Panc1 (cell line): ENCODE results near the gene ADGRG7.

Source experiments
- POLR2AphosphoS5 ChIP-seq: IDR thresholded peaks from 2 replicates; pipeline ENCODE4 v1.6.1; 2012; ENCODE audit warnings: mild to moderate bottlenecking, low read depth, low read length, moderate library complexity
- SIN3A ChIP-seq: IDR thresholded peaks from 2 replicates; pipeline ENCODE4 v1.6.1; 2012; ENCODE audit warnings: low read depth, mild to moderate bottlenecking, low read length, moderate library complexity, borderline replicate concordance; ENCODE audit not compliant: insufficient read depth
- TCF7L2 ChIP-seq: IDR thresholded peaks from 2 replicates; pipeline ENCODE4 v1.6.1; 2011; ENCODE audit warnings: mild to moderate bottlenecking, low read depth, low read length, inconsistent platforms
- TF ChIP-seq, protein P1 (sequence below): fragments of 450-650 bp; IDR thresholded peaks from 2 replicates; pipeline ENCODE4 v1.5.1; 2017; ENCODE audit warnings: mild to moderate bottlenecking
- TF ChIP-seq, protein P2 (sequence below), 2 experiments: IDR thresholded peaks; 2 replicates each; pipeline ENCODE4 v1.6.1; 2011 to 2012; ENCODE audit warnings: low read depth in 2 of 2, control low read depth in 1 of 2, low read length in 1 of 2, mild to moderate bottlenecking in 1 of 2, moderate library complexity in 1 of 2; ENCODE audit not compliant: insufficient read depth in 1 of 2

DNA sequence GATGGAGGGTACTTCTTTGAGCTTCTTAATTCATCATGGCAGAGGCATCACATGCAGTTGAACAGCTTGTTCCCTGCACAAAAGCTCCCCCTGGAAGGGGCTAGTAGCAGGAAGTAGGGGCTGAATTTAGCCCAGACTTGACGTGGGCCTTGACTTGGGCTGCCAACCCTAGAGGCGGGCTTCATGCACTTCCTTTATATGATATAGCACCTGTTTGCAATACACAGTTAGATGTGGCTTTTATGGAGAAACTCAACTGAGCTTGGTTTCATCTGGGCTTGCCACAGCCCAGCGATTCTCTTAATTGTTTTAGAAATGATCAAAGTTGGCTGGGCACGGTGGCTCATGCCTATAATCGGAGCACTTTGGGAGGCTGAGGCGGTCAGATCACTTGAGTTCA lies 33.7 kb upstream of the ADGRG7 start:
- TF ChIP-seq, protein P1, sequence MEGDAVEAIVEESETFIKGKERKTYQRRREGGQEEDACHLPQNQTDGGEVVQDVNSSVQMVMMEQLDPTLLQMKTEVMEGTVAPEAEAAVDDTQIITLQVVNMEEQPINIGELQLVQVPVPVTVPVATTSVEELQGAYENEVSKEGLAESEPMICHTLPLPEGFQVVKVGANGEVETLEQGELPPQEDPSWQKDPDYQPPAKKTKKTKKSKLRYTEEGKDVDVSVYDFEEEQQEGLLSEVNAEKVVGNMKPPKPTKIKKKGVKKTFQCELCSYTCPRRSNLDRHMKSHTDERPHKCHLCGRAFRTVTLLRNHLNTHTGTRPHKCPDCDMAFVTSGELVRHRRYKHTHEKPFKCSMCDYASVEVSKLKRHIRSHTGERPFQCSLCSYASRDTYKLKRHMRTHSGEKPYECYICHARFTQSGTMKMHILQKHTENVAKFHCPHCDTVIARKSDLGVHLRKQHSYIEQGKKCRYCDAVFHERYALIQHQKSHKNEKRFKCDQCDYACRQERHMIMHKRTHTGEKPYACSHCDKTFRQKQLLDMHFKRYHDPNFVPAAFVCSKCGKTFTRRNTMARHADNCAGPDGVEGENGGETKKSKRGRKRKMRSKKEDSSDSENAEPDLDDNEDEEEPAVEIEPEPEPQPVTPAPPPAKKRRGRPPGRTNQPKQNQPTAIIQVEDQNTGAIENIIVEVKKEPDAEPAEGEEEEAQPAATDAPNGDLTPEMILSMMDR, result no peak
- no peak for TF ChIP-seq POLR2AphosphoS5
- TF ChIP-seq, protein P2, sequence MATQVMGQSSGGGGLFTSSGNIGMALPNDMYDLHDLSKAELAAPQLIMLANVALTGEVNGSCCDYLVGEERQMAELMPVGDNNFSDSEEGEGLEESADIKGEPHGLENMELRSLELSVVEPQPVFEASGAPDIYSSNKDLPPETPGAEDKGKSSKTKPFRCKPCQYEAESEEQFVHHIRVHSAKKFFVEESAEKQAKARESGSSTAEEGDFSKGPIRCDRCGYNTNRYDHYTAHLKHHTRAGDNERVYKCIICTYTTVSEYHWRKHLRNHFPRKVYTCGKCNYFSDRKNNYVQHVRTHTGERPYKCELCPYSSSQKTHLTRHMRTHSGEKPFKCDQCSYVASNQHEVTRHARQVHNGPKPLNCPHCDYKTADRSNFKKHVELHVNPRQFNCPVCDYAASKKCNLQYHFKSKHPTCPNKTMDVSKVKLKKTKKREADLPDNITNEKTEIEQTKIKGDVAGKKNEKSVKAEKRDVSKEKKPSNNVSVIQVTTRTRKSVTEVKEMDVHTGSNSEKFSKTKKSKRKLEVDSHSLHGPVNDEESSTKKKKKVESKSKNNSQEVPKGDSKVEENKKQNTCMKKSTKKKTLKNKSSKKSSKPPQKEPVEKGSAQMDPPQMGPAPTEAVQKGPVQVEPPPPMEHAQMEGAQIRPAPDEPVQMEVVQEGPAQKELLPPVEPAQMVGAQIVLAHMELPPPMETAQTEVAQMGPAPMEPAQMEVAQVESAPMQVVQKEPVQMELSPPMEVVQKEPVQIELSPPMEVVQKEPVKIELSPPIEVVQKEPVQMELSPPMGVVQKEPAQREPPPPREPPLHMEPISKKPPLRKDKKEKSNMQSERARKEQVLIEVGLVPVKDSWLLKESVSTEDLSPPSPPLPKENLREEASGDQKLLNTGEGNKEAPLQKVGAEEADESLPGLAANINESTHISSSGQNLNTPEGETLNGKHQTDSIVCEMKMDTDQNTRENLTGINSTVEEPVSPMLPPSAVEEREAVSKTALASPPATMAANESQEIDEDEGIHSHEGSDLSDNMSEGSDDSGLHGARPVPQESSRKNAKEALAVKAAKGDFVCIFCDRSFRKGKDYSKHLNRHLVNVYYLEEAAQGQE (IDR thresholded peaks at IDR 0.05; ENCODE audit: insufficient read depth in 1 of 2, low read depth in 2 of 2, low read length in 1 of 2), result no peak
- TF ChIP-seq SIN3A, result no peak
- TF ChIP-seq TCF7L2, result no peak
